ENCODE measurements around the gene CCNL2.

DNA sequence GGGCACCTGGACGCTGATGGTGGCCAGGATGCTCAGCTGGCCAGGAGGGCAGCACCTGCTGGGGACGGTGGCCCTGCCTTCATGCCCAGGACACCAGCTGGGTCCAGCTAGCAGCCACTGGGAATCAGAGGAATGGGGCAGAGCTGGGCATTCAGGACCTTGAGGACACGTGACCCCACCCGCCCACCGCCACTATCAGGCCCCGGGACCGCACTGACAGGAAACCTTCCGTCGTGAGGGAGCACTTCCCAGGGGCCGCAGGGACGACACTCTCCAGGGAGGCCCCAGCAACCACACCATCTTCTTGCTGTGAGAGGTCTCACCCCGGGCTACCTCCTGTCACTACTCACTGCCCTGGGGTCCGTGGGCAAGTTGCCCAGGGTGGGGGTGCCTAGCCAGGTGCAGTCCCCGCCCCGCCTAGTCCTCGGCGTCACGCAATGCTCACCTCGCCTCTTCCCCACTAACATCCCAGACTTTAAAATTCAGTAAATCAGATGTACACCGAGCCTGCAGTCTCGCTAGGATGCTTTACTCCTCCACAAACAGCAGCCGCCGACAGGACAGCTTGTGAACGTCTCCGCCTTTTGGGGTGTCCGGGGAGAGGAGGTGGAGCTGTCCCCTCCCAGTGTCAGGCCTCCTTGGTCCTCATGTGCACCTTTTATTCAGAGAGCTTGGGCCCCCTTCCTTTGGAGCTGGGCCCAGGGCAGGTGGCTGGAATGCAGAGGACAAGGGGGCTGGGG lies 41.3 kb upstream of the CCNL2 start:
- TF ChIP-seq, protein P1, sequence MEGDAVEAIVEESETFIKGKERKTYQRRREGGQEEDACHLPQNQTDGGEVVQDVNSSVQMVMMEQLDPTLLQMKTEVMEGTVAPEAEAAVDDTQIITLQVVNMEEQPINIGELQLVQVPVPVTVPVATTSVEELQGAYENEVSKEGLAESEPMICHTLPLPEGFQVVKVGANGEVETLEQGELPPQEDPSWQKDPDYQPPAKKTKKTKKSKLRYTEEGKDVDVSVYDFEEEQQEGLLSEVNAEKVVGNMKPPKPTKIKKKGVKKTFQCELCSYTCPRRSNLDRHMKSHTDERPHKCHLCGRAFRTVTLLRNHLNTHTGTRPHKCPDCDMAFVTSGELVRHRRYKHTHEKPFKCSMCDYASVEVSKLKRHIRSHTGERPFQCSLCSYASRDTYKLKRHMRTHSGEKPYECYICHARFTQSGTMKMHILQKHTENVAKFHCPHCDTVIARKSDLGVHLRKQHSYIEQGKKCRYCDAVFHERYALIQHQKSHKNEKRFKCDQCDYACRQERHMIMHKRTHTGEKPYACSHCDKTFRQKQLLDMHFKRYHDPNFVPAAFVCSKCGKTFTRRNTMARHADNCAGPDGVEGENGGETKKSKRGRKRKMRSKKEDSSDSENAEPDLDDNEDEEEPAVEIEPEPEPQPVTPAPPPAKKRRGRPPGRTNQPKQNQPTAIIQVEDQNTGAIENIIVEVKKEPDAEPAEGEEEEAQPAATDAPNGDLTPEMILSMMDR (IDR thresholded peaks at IDR 0.05) = no peak
- TF ChIP-seq POLR2A (IDR thresholded peaks at IDR 0.05) = no peak
- TF ChIP-seq POLR2AphosphoS5 (IDR thresholded peaks at IDR 0.05) = no peak

All from gastroesophageal sphincter (tissue), 3 donors.